ENCODE measurements around the gene GBGT1.
A peak's percentile ranks its signal among the peaks of the same experiment; 100 is the strongest.

Gene GBGT1

DNA sequence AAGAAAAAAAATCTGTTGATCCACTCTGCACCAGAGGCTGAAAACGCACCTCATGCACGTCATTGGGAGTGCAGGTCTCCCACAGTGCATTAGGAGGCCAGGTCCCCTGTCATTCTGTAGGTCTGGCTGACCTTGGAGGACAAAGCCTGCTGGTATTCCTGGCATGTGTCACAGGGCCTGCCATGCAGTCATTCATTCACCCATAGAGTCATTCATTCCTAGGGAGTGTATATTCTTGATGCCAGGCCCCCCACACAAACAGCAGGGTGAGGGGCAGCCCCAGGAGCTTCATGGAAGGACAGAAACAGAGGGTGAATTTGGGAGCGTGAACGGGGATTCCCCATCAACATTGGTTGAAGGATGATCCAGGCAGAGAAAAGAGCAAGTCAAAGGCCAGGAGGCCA, 2.2 kb downstream of the GBGT1 start:
- no peak for DNase-seq

GRCh38 chr9:133160742-133161546, 2.8 kb downstream of the GBGT1 start:
- DNase-seq, result peak; percentile 43

DNA sequence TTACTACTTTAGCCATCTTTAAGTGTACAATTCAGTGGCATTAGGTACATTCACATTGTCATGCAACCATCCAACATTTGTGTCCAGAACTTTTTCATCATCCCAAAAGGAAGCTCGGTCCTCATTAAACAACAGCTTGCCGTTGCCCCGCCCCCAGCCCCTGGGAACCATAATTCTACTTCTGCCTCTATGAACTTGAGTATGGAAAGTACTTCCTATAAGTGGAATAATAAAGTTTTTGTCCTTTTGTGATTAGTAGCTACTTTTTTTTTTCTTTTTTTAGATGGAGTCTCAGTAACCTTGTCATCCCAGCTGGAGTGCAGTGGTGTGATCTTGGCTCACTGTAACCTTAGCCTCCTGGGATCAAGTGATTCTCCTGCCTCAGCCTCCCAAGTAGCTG, 5.0 kb downstream of the GBGT1 start:
- no peak for DNase-seq

GRCh38 chr9:133155156-133155555, 8.6 kb downstream of the GBGT1 start:
- no peak for DNase-seq

- DNase-seq, result no peak
These were observed 9.4 kb downstream of the GBGT1 start for GRCh38 chr9:133154097-133154989.

DNA sequence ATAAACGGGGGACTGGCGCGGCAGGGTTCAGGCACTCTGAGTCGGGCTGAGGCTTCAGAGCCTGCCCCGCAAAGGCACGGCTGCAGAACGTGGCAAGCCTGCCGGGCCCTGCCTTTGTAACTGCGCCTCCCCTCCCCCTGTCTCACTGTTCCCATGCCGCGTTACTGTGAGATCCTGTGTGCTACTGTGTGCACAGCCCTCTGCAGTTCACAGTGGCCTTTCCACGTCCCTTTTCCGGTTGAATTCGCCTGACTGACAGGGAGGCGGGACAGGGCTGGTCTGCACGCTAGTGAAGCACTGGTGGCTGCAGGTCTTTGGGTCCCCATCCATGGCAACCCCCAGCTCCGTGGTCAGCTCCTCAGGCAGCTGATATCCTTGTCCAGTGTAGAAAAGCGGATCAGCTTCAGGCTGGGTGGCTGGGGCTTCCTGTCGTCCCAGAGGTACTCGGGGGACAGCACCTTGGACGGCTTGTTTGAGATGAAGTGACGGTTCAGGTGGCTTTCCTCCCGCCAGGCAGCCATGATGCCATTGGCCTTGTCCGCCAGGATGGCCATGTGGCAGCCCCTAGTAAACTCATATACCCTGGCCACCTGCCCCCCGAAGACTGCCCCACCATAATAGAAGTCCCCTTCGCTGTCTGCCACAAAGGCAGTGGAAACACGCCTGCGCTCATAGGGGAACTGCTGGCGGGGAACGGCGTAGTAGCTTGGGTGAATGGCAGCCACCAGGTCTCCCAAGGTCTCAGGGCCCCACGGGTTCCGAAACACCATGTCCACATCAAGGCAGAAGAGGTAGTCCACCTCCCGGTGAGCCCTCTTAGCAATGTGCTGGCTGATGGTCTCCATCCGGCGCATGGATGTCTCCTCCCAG, 10.3 kb downstream of the GBGT1 start:
- no peak for DNase-seq

DNA sequence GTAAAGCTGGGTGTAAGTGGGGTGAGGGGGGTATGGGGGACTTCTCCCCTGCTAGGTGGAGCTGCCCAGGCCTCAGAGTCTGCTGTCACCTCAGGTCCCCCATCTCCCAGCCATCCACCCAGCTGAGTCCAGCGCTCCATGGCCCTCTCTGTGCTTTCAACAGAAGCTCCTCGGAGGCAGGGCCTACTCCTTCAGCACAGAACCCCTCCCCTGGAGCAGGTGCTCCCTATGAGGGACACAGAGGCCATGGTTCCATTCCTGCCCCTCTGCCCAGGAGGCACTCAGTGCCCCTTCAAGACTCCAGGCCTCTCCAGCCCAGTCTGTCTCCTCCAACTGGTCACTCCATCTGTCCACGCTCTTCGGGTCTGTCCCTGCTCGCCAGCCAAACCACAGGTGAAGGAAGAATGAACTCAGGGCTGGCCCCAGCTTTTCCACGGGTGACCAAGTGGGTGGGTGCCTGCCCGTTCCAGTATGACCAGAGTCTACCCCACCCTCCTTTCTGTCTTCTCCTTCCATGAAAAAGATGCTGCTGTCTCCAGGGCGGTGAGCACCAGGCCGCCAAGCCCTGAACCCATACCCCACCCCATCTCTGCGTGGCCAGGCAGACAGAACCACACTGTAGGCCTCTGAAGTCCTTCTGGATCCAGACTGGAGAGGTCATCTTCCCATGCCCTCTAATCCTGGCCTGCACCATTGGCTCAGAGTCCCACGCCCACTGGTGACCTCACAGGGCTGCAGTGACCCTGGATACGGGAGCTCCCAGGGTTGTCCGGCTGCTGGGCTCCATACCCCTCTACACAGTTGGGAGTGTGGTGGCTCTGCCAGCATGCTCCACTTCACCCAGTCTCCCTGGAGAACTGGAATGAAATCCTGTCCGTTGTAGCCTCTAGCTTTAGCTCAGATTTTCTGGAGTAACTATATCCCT, 11.9 kb downstream of the GBGT1 start:
- no peak for DNase-seq

DNA sequence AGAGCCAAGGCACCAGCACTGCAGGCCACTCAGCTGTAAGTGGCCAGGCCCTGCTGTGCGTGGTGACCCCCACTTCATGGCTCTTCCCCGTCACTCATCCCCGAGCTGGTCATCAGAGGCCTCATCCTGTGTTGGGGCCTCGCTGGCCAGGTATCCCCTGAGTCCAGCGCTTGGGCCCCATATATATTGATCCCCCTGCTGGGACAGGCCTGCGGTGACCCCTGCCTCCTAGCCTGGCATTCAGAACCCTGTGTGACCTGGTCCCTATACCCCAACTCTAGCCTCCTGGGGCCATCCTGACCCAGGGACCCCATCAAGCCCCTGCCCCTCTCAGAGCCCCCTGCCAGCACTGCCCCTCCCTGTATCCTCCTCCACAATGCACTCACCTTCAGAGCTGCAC, 12.7 kb downstream of the GBGT1 start:
- no peak for DNase-seq

DNA sequence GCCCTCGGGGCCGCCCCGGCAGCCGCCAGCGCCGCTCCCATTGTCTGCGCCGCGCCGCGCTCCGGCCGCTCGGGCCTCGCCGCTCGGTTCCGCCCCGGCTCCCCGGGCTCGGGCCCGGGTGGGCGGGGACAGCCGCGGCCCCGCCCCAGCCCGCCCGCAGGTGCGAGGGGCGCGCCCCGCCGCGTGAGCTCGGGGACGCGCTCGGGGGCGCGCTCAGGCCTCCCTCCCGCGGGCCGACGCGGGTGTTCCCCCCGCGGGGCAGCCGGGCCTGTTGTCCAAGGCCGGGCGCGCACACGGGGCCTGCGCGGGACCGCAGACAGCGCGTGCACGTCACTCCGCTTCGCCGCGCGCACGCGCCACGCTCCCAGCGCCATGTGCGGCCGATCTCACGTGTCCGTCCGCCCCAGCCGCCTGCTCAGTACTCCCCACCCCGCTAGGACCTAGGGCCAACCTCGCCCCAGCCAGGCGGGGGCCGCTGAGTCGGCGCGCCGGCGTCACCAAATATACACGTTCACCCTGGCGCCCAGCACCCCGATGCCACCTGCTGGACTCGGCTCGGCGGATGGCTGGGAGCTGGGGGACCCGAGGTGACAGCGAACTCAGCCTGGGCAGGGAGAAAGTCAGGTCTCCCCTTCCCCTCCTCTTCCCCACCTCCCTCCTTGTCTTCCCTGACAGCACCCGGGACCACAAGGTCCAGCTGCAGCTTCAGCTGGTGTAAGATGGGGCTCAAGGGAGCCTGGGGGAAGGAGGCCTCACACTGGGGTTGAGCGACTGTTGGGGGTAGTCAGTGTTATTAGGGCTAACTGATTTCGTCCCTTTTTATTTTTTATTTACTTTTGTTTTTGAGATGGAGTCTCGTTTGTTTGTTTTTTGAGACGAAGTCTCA, 14.3 kb downstream of the GBGT1 start:
- DNase-seq, result peak; percentile 94

DNA sequence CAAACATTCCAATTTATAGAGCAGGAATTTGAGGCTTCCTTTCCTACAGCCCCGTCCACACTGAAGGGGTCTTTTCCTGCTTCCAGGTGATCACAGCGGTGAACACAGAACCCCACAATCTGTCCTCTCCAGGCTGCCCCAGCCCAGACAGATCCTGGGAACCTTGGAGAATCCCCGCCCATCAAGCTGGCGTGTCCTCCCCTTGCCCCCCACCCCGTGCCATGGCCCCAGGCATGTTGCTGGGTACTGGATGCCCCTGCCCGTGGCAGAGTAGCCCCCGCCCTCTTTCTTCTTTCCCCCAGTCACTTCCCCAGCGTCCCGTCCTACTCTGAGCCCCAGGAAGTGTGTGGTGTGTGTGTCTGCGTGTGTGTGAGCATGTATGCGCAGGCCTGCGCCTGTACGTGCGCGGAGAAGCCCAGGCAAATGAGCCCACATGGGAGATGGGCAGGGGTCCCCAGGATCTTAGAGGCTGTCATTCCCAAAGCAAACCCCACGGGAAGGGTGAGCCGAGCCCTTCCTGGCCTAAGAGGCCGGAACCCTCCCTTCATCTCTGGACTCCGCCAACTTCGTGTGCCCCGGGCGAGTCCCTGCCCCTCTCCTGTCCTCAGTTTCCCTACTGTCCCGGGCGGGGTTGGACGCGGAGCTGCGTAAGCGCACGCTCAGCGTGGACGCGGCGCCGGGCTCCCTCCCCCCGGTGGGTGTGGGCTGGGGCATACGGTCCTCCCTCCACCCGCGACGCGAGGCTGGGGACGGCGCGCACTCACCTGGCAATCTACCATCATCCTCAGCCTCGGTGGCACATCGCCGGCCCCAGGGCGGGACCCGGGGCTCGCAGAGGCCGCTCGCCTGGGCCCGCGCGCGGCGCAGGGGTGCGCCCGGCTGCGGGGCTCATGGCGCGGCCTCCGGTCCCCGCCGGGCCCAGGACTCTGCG, 15.2 kb downstream of the GBGT1 start:
- peak; percentile 18 for DNase-seq

- peak; percentile 80 for DNase-seq
These were observed 16.1 kb downstream of the GBGT1 start for GRCh38 chr9:133147412-133148198.

- DNase-seq, result no peak
These were observed 16.8 kb downstream of the GBGT1 start for GRCh38 chr9:133146746-133147411.

- no peak for DNase-seq
These were observed 18.5 kb downstream of the GBGT1 start for GRCh38 chr9:133144904-133145851.

DNA sequence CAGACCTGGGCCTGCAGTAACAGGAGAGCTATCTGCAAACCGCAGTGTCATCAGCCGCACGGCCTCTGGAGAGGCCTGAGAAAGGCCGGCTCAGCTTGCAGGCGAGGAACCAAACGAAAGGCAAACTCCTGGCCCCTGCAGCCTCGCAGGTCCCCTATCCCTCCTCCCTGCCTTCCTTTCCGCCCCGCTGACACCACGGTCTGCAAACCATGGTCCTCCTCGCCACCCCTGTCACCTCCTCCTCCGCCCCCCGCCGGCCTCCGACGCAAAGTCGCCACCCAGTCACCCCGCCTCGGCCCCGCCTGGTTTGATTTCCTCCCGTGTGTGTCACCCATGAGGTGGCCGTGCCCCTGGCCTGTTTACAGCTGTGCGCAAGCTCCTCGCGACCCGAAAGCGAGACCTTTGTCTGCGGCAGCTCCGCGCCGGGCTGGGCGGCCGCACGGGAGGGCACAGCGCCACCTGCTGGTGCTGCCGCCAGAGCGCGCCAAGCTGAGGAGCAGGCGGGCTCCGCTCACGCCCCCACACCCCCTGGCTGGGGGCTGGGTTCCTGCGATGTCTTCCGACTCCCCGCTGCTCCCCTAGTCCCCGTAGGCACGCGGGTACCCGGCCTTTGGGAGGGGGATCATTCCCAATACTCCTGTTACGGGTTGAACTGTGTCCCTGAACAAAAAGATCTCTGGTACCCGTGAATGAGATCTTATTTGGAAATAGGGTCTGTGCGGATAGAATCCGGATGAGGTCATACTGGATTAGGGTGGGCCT, 19.4 kb downstream of the GBGT1 start:
- DNase-seq, result peak; percentile 87

- no peak for DNase-seq
These were observed 20.0 kb downstream of the GBGT1 start for GRCh38 chr9:133143639-133144141.
